Smooth muscle cell (in vitro differentiated cells): ENCODE measurements around the gene BRME1. TPM values are rescaled to one million over a fixed set of nuclear protein-coding genes. Genes with fewer than 3 reads are reported as not detected.
A peak's percentile ranks its signal among the peaks of the same experiment; 100 is the strongest.

Experiments used
- DNase-seq: peaks from one replicate; lab custom pipeline; 2025; ENCODE audit not compliant: unreplicated experiment; lab: John Stamatoyannopoulos, UW
- H2AFZ ChIP-seq: fragments of 200-600 bp; sonication (generic); 2 replicates; pipeline ENCODE4 v1.6.0; 2016; ENCODE audit warnings: antibody characterized with exemption, low read depth, mild to moderate bottlenecking
- H3F3A ChIP-seq: fragments of 200-600 bp; sonication (generic); 2 replicates; pipeline ENCODE4 v1.6.0; 2017; ENCODE audit warnings: antibody characterized with exemption, low read depth
- H3K27ac ChIP-seq: fragments of 200-600 bp; sonication (generic); 2 replicates; pipeline ENCODE4 v1.5.1; 2016; ENCODE audit warnings: low read depth, mild to moderate bottlenecking
- H3K27me3 ChIP-seq: fragments of 200-600 bp; sonication (generic); 2 replicates; pipeline ENCODE4 v1.6.1; 2016; ENCODE audit warnings: low read depth, mild to moderate bottlenecking
- H3K36me3 ChIP-seq: fragments of 200-600 bp; sonication (generic); 2 replicates; pipeline ENCODE4 v1.5.1; 2016; ENCODE audit warnings: low read depth
- H3K4me1 ChIP-seq: fragments of 200-600 bp; sonication (generic); 2 replicates; pipeline ENCODE4 v1.5.1; 2016; ENCODE audit warnings: low read depth
- H3K4me2 ChIP-seq: fragments of 200-600 bp; sonication (generic); 2 replicates; pipeline ENCODE4 v1.6.0; 2016; ENCODE audit warnings: mild to moderate bottlenecking
- H3K4me3 ChIP-seq: fragments of 200-600 bp; sonication (generic); 2 replicates; pipeline ENCODE4 v1.5.1; 2016; ENCODE audit warnings: mild to moderate bottlenecking
- H3K79me2 ChIP-seq: fragments of 200-600 bp; sonication (generic); 2 replicates; pipeline ENCODE4 v1.6.0; 2016; ENCODE audit warnings: low read depth, mild to moderate bottlenecking
- H3K9ac ChIP-seq: fragments of 200-600 bp; sonication (generic); 2 replicates; pipeline ENCODE4 v1.6.0; 2016; ENCODE audit warnings: low read depth
- H3K9me3 ChIP-seq: fragments of 200-600 bp; sonication (generic); replicated peaks from 2 replicates; pipeline ENCODE4 v1.5.1; 2016; ENCODE audit warnings: low read depth
- H4K20me1 ChIP-seq: fragments of 200-600 bp; sonication (generic); 2 replicates; pipeline ENCODE4 v1.6.0; 2016; ENCODE audit warnings: low read depth
- WGBS: methylation state at CpG from one replicate; pipeline ENCODE4 v1.1.7; 2016; ENCODE audit warnings: low lambda C conversion rate; 5-methylcytosine and 5-hydroxymethylcytosine counted together
- polyA plus RNA-seq: library from polyadenylated mRNA; unstranded; fragments of >200 nt; fragmentation: Nextera tagmentation; extraction: Ambion mirVana; gene quantifications from 2 replicates; pipeline ENCODE4 v1.2.1, GENCODE V29; 2016
- total RNA-seq: library from RNA; depleted of rRNA; stranded (reverse); fragments of >200 nt; gene quantifications from 2 replicates; pipeline ENCODE4 v1.2.3, GENCODE V29; 2014
- TF ChIP-seq, protein P1 (sequence below): fragments of 200-600 bp; sonication (generic); IDR thresholded peaks from 2 replicates; pipeline ENCODE4 v1.5.1; 2017; ENCODE audit warnings: borderline replicate concordance, mild to moderate bottlenecking, antibody characterized with exemption; ENCODE audit not compliant: insufficient read depth, poor library complexity, severe bottlenecking

The BRME1 gene
- total and polyA plus RNA-seq, 2 experiments from 2014 or later = 0.72 to 2.2 TPM

DNA sequence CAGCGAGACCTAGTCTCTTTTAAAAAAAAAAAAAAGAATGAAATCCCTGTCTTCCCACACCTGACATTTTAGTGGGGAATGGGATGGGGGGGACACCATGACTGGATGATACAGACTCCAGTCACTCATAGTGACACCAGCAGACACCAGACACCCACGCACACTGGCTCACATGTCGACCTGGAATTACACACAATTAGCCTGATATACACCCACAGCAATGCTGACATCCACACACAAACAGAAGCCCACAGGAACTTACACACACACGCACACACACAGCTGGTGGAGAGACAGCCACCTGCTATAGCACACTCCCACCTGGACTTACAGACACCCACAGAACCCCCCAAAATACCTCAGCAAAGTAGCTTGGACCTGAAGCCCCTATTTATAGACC lies 37.3 kb downstream of the BRME1 start:
- Histone ChIP-seq H3K9me3 (no peaks in the 10 kb centered on the region), H3K79me2 (no peaks in the 10 kb centered on the region), H2AFZ (no peak overlapping the region), H3K4me2 (no peak overlapping the region), H3K4me1 (peaks cover 6% of the 10 kb centered on the region), H3K27me3 (no peaks in the 10 kb centered on the region), H3K9ac (no peak overlapping the region), H4K20me1 (no peaks in the 10 kb centered on the region), H3K4me3 (no peak overlapping the region), H3K27ac (no peak overlapping the region), H3F3A (peaks cover 6% of the 10 kb centered on the region), H3K36me3 (no peaks in the 10 kb centered on the region)
- 63% methylated on average over 4 of the region's 4 CpGs for WGBS
- DNase-seq = no peak
- TF ChIP-seq, protein P1, sequence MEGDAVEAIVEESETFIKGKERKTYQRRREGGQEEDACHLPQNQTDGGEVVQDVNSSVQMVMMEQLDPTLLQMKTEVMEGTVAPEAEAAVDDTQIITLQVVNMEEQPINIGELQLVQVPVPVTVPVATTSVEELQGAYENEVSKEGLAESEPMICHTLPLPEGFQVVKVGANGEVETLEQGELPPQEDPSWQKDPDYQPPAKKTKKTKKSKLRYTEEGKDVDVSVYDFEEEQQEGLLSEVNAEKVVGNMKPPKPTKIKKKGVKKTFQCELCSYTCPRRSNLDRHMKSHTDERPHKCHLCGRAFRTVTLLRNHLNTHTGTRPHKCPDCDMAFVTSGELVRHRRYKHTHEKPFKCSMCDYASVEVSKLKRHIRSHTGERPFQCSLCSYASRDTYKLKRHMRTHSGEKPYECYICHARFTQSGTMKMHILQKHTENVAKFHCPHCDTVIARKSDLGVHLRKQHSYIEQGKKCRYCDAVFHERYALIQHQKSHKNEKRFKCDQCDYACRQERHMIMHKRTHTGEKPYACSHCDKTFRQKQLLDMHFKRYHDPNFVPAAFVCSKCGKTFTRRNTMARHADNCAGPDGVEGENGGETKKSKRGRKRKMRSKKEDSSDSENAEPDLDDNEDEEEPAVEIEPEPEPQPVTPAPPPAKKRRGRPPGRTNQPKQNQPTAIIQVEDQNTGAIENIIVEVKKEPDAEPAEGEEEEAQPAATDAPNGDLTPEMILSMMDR = no peak

- H2AFZ ChIP-seq = no peak overlapping the region
- 79% methylated on average over 14 of the region's 15 CpGs for WGBS
- TF ChIP-seq, protein P1 = no peak
- DNase-seq = no peak
- no peaks in the 10 kb centered on the region for H3K9me3 ChIP-seq
- peak overlapping the region; percentile 98 for H3K4me2 ChIP-seq
- H3K79me2 ChIP-seq = no peaks in the 10 kb centered on the region
- H3K4me3 ChIP-seq = peak overlapping the region; percentile 81
- peaks cover 2% of the 10 kb centered on the region for H3F3A ChIP-seq
- H4K20me1 ChIP-seq = no peaks in the 10 kb centered on the region
- no peaks in the 10 kb centered on the region for H3K27me3 ChIP-seq
- no peak overlapping the region for H3K9ac ChIP-seq
- no peaks in the 10 kb centered on the region for H3K36me3 ChIP-seq
- H3K27ac ChIP-seq = no peak overlapping the region
- peaks cover 9% of the 10 kb centered on the region for H3K4me1 ChIP-seq
These were observed 39.4 kb downstream of the BRME1 start for GRCh38 chr19:13866463-13867046.

GRCh38 chr19:13865571-13866462 lies 40.1 kb downstream of the BRME1 start:
- 7% methylated on average over 39 of the region's 82 CpGs for WGBS
- Histone ChIP-seq H2AFZ (peak overlapping the region; percentile 79), H4K20me1 (no peaks in the 10 kb centered on the region), H3K4me1 (peaks cover 13% of the 10 kb centered on the region), H3K27ac (no peak overlapping the region), H3K27me3 (no peaks in the 10 kb centered on the region), H3K79me2 (no peaks in the 10 kb centered on the region), H3K9ac (peak overlapping the region; percentile 57), H3K4me3 (peak overlapping the region; percentile 81), H3K4me2 (peak overlapping the region; percentile 98), H3K9me3 (no peaks in the 10 kb centered on the region), H3F3A (no peaks in the 10 kb centered on the region), H3K36me3 (no peaks in the 10 kb centered on the region)
- TF ChIP-seq, protein P1 = no peak
- no peak for DNase-seq
